IMR-90 (cell line): ENCODE data around the gene XPO4. TPM values are rescaled to one million over a fixed set of nuclear protein-coding genes. Genes with fewer than 3 reads are reported as not detected.

Experiments
- ATAC-seq: fragments of 200-7000 bp; cut with Tn5 transposase; 2 replicates; pipeline ENCODE4 v1.9.1; 2020; ENCODE audit warnings: low read depth, mild to moderate bottlenecking, moderate library complexity
- BruUV-seq: library from RNA; stranded (reverse); fragments of 400-500 nt; replicated peaks from 2 replicates; lab custom pipeline; 2021; lab: Mats Ljungman, UMichigan
- CTCF ChIA-PET: fragments of 300-600 bp; formaldehyde crosslinking; extraction: SDS; loops from one replicate; lab custom pipeline; 2021; ENCODE audit warnings: antibody characterized with exemption; lab: Yijun Ruan, JAX
- POLR2A ChIA-PET: fragments of 300-600 bp; sonication (Branson Sonifier 250); formaldehyde crosslinking; loops from one replicate; lab custom pipeline; 2022; ENCODE audit warnings: antibody characterized with exemption; ENCODE audit not compliant: unreplicated experiment; lab: Charles Lee
- DNase-seq: peaks from one replicate; pipeline ENCODE4 v3.0.0; 2013
- H2AFZ ChIP-seq: replicated peaks from 2 replicates; pipeline ENCODE3; 2013; ENCODE audit warnings: low read length, mild to moderate bottlenecking; ENCODE audit not compliant: poor library complexity
- H2AK5ac ChIP-seq: 2 replicates; pipeline ENCODE4 v1.6.1; 2013; ENCODE audit warnings: low read depth, low read length, inconsistent platforms
- H2AK9ac ChIP-seq: replicated peaks from 2 replicates; pipeline ENCODE3; 2013; ENCODE audit warnings: mild to moderate bottlenecking, low read depth, low read length, moderate library complexity; ENCODE audit not compliant: poor library complexity
- H2BK120ac ChIP-seq: 2 replicates; pipeline ENCODE4 v1.6.1; 2013; ENCODE audit warnings: low read depth, low read length, inconsistent platforms
- H2BK15ac ChIP-seq: 3 replicates; pipeline ENCODE4 v1.6.1; 2013; ENCODE audit warnings: low read depth, low read length, inconsistent platforms
- H2BK20ac ChIP-seq: 2 replicates; pipeline ENCODE4 v1.6.1; 2013; ENCODE audit warnings: low read depth, mild to moderate bottlenecking, inconsistent platforms, low read length, moderate library complexity
- H2BK5ac ChIP-seq: 2 replicates; pipeline ENCODE4 v1.6.1; 2013; ENCODE audit warnings: mild to moderate bottlenecking, low read depth, low read length, inconsistent platforms; ENCODE audit not compliant: poor library complexity, severe bottlenecking
- H3K14ac ChIP-seq: replicated peaks from 2 replicates; pipeline ENCODE4 v1.6.1; 2013; ENCODE audit warnings: low read depth, low read length, inconsistent platforms
- H3K18ac ChIP-seq: 2 replicates; pipeline ENCODE4 v1.6.1; 2013; ENCODE audit warnings: low read depth, low read length, control low read depth
- H3K23ac ChIP-seq: 2 replicates; pipeline ENCODE4 v1.6.1; 2013; ENCODE audit warnings: low read depth, low read length, inconsistent platforms
- H3K27ac ChIP-seq: 2 replicates; pipeline ENCODE4 v1.5.1; 2013; ENCODE audit warnings: mild to moderate bottlenecking, control low read depth, low read length; ENCODE audit not compliant: insufficient read depth
- H3K27me3 ChIP-seq: 2 replicates; pipeline ENCODE4 v1.6.1; 2013; ENCODE audit warnings: low read length; ENCODE audit not compliant: control insufficient read depth, insufficient read depth
- H3K36me3 ChIP-seq: 2 replicates; pipeline ENCODE4 v1.6.1; 2013; ENCODE audit warnings: low read length, mixed read lengths; ENCODE audit not compliant: control insufficient read depth, insufficient read depth
- H3K4ac ChIP-seq: 2 replicates; pipeline ENCODE4 v1.6.1; 2013; ENCODE audit warnings: low read depth, low read length, inconsistent platforms
- H3K4me1 ChIP-seq: 2 replicates; pipeline ENCODE4 v1.6.1; 2013; ENCODE audit warnings: low read length, mixed read lengths; ENCODE audit not compliant: control insufficient read depth, insufficient read depth
- H3K4me2 ChIP-seq: 2 replicates; pipeline ENCODE4 v1.6.1; 2013; ENCODE audit warnings: low read depth, mild to moderate bottlenecking, control low read depth, low read length, moderate library complexity
- H3K4me3 ChIP-seq: 2 replicates; pipeline ENCODE4 v1.5.1; 2013; ENCODE audit warnings: low read depth, mild to moderate bottlenecking, control low read depth, low read length, moderate library complexity; ENCODE audit not compliant: insufficient read depth
- H3K56ac ChIP-seq: 2 replicates; pipeline ENCODE4 v1.6.1; 2013; ENCODE audit warnings: low read length, inconsistent platforms; ENCODE audit not compliant: insufficient read depth; ENCODE audit errors: extremely low read depth
- H3K79me1 ChIP-seq, 2 experiments: 2 replicates each; pipeline ENCODE4 v1.6.1; 2013; ENCODE audit warnings: low read length in 2 of 2, inconsistent platforms in 1 of 2, low read depth in 1 of 2
- H3K9ac ChIP-seq: 2 replicates; pipeline ENCODE4 v1.6.1; 2013; ENCODE audit warnings: low read depth, low read length, control low read depth
- H3K9me1 ChIP-seq: 2 replicates; pipeline ENCODE4 v1.6.1; 2013; ENCODE audit warnings: low read length, inconsistent platforms; ENCODE audit not compliant: insufficient read depth
- H3K9me3 ChIP-seq: 2 replicates; pipeline ENCODE4 v1.6.1; 2013; ENCODE audit warnings: low read length; ENCODE audit not compliant: control insufficient read depth, insufficient read depth
- H4K20me1 ChIP-seq: 2 replicates; pipeline ENCODE4 v1.6.1; 2013; ENCODE audit warnings: low read length, inconsistent platforms; ENCODE audit not compliant: insufficient read depth
- H4K5ac ChIP-seq: 2 replicates; pipeline ENCODE4 v1.6.1; 2013; ENCODE audit warnings: mild to moderate bottlenecking, low read depth, low read length, control low read depth
- H4K8ac ChIP-seq, 2 experiments: 2 replicates each; pipeline ENCODE4 v1.6.1; 2013; ENCODE audit warnings: low read depth in 2 of 2, low read length in 2 of 2, control low read depth in 1 of 2, inconsistent platforms in 1 of 2
- H4K91ac ChIP-seq: 2 replicates; pipeline ENCODE4 v1.6.1; 2013; ENCODE audit warnings: low read depth, low read length, inconsistent platforms; ENCODE audit not compliant: insufficient read depth
- CEBPB ChIP-seq: IDR thresholded peaks from 2 replicates; pipeline ENCODE4 v1.6.1; 2012; ENCODE audit warnings: low read depth, low read length, improper control_type of control experiment
- FOS ChIP-seq: fragments of 150-350 bp; IDR thresholded peaks from 2 replicates; pipeline ENCODE4 v1.6.1; 2016; ENCODE audit warnings: low read depth, low read length
- NFE2L2 ChIP-seq: fragments of 150-350 bp; IDR thresholded peaks from 2 replicates; pipeline ENCODE4 v1.6.1; 2016; ENCODE audit warnings: low read depth, mild to moderate bottlenecking, low read length
- RFX5 ChIP-seq: IDR thresholded peaks from 2 replicates; pipeline ENCODE4 v1.8.0; 2012; ENCODE audit warnings: low read depth, mild to moderate bottlenecking, low read length, moderate library complexity
- WGBS, 2 experiments: methylation state at CpG; one replicate each; pipeline versions ENCODE4 v1.1.5 to v1.1.7; 2013; ENCODE audit warnings: missing lambda C conversion rate in 2 of 2; ENCODE audit not compliant: insufficient read length in 1 of 2; ENCODE audit errors: extremely low coverage in 2 of 2; 5-methylcytosine and 5-hydroxymethylcytosine counted together
- dilution Hi-C: fragments of 300-500 bp; cut with HindIII; formaldehyde crosslinking; loops from one replicate; pipeline ENCODE4 v1.14.3; 2018; ENCODE audit warnings: low sequenced_read_pairs; ENCODE audit not compliant: unreplicated experiment
- in situ Hi-C: fragments of 300-500 bp; cut with MboI; formaldehyde crosslinking; loops from 3 replicates; pipeline ENCODE4 v1.14.3; 2019; ENCODE audit warnings: low sequenced_read_pairs, inconsistent platforms, mixed read lengths
- intact Hi-C: fragments of 100-400 bp; cut with micrococcal nuclease; formaldehyde crosslinking; loops from 2 replicates; pipeline ENCODE4 v1.10.0; 2022
- polyA plus RNA-seq, 3 experiments: library from polyadenylated mRNA; depleted of rRNA; stranded (reverse); fragments of >200 nt; gene quantifications; 2 replicates each; pipeline ENCODE4 v1.2.3, GENCODE V29; 2012; ENCODE audit warnings: low replicate concordance in 1 of 3
- total RNA-seq: library from RNA; depleted of rRNA; stranded (reverse); fragments of >200 nt; gene quantifications from 2 replicates; pipeline ENCODE4 v1.2.3, GENCODE V29; 2012

Gene XPO4
- total and polyA plus RNA-seq, 2 of the 4 experiments (the other 2 are of a cell fraction): 5.0 to 21.1 TPM

DNA sequence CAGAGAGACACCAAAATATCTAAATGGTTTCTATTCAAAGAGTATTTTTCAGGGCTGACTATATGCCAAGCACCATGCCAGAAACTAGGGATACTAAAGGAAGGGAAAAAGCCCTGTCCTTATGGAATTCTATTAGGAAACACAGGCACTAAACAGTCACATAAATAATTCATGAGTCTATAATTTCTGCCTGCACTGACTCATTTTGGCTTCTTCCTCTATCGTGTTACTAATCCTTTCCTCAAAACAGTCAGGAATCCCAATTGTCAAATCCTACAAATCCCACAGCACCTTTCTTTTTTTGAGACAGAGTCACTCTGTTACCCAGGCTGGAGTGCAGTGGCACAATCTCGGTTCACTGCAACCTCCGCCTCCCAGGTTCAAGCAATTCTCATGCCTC is 29.2 kb downstream of the XPO4 start:
- Histone ChIP-seq H2BK15ac (no peak overlapping the region), H4K91ac (no peak overlapping the region), H2AK9ac (no peak overlapping the region), H2BK5ac (no peak overlapping the region), H3K27ac (no peak overlapping the region), H2AFZ (no peak overlapping the region), H3K4ac (no peak overlapping the region), H3K23ac (no peak overlapping the region), H2AK5ac (no peak overlapping the region), H3K4me1 (peaks cover 5% of the 10 kb centered on the region), H3K9me3 (no peaks in the 10 kb centered on the region), H3K56ac (no peak overlapping the region), H3K9me1 (no peaks in the 10 kb centered on the region; the same call in 1 of the 2 replicates), H2BK120ac (no peak overlapping the region), H3K4me3 (no peak overlapping the region), H2BK20ac (no peak overlapping the region), H3K14ac (no peak overlapping the region), H3K27me3 (no peaks in the 10 kb centered on the region), H3K4me2 (no peak overlapping the region), H3K18ac (no peak overlapping the region), H3K79me1 (peaks cover 35 to 52% of the 10 kb centered on the region in 2 experiments), H4K8ac (no peak overlapping the region), H4K20me1 (peaks cover 10% of the 10 kb centered on the region), H3K9ac (no peak overlapping the region), H4K5ac (no peak overlapping the region), H3K36me3 (no peaks in the 10 kb centered on the region)
- WGBS, 2 experiments: 72% methylated on average over 2 of the region's 3 CpGs; no CpG with 5 or more reads in 1 of the 2 experiments
- ChIA-PET POLR2A (interaction anchor here (0.6 kb wide), 1 partner anchor 186 kb away, joined by 3 read pairs; no protein-coding TSS in a partner anchor), CTCF (interaction anchor here (0.6 kb wide), 1 partner anchor 52 kb away, joined by 5 read pairs; no protein-coding TSS in a partner anchor)
- intact Hi-C loops: loop anchor here (5.0 kb wide), 1 partner anchor 604 kb away; no protein-coding TSS in a partner anchor
- TF ChIP-seq RFX5 (no peak), FOS (no peak), CEBPB (peak; percentile 24; the same call in 1 of the 2 replicates), NFE2L2 (no peak)
- DNase-seq (peak; percentile 61), ATAC-seq (peak; percentile 76)
- dilution Hi-C loops: no loop called here
- BruUV-seq: no TSS peak
- in situ Hi-C loops: no loop called here
